ENCODE data around the gene ADCY7. TPM values are rescaled to one million over a fixed set of nuclear protein-coding genes. Genes with fewer than 3 reads are reported as not detected.
A peak's percentile ranks its signal among the peaks of the same experiment; 100 is the strongest.

ADCY7 gene
- total RNA-seq, 1 experiment from 2014 or later: 39.3 TPM

DNA sequence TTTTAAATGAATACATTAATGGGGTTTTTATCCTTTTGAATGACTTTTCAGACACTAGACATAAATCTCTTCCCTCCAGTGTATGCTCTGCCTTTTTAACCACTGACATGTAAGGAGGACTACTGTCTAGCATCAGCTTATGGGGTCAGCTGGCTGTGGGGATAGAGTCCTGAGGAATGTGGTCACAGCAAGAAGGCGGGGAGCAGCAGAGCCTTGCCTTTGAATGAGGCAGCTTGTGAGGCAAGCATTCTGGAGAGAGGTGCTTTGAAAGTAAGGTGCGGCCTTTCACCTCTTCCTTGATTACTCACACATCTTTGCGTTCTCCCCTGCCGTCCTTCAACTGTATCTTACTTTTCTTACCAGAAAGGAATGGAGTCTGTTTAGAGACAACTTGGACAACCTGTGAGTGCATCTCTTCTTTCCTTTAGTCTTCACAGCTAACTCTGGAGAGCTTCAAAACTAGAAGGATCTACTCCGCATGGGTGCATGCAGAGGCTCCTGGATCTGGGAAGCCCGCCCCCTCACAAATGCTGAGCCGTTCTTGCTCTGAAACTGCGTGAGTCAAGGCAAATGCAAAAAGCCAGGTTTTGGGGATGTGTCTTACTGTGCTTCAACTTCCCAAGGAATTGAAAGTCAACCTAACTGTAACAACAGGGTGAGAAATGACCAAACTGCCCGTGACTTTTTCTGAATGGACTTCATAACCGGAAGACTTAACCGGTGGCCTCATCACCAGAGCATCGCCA lies 49.9 kb downstream of the ADCY7 start:
- peaks cover 9% of the 10 kb centered on the region; the same call in 1 of the 2 replicates for H4K20me1 ChIP-seq (ENCODE audit: insufficient read depth)
- peaks cover 30% of the 10 kb centered on the region for H3K36me3 ChIP-seq (ENCODE audit: low read depth)
- no peak overlapping the region for H3K27ac ChIP-seq
- H3K27me3 ChIP-seq (ENCODE audit: insufficient read depth, low read depth): no peaks in the 10 kb centered on the region
- H3K9me2 ChIP-seq (ENCODE audit: insufficient read depth): no peaks in the 10 kb centered on the region
- no peaks in the 10 kb centered on the region for H3K79me2 ChIP-seq (ENCODE audit: low read depth)
- CTCF ChIA-PET: interaction anchor here (0.9 kb wide), 1 partner anchor 490 kb away, joined by 3 read pairs; no protein-coding TSS in a partner anchor
- no peak overlapping the region for H3K4me3 ChIP-seq
- no peak for DNase-seq
- POLR2A ChIA-PET (ENCODE audit: unreplicated experiment): no interaction called here
- H3K4me2 ChIP-seq: no peak overlapping the region
- TF ChIP-seq CTCF (conservative IDR thresholded peaks at IDR 0.05) (no peak), EZH2 (IDR thresholded peaks at IDR 0.05; ENCODE audit: low read depth) (no peak)
- H3K9me3 ChIP-seq (ENCODE audit: insufficient read depth, low read depth): no peaks in the 10 kb centered on the region
- H2AFZ ChIP-seq: no peak overlapping the region
- H3F3A ChIP-seq (ENCODE audit: insufficient read depth, low read depth): peaks cover 24% of the 10 kb centered on the region; the same call in 1 of the 2 replicates
- TSS peak; percentile 19 for BruUV-seq (replicated peaks)
- no peaks in the 10 kb centered on the region for H3K4me1 ChIP-seq (replicated peaks; ENCODE audit: insufficient read depth)
- intact Hi-C loops (cut with micrococcal nuclease; ENCODE audit: unreplicated experiment): no loop called here

DNA sequence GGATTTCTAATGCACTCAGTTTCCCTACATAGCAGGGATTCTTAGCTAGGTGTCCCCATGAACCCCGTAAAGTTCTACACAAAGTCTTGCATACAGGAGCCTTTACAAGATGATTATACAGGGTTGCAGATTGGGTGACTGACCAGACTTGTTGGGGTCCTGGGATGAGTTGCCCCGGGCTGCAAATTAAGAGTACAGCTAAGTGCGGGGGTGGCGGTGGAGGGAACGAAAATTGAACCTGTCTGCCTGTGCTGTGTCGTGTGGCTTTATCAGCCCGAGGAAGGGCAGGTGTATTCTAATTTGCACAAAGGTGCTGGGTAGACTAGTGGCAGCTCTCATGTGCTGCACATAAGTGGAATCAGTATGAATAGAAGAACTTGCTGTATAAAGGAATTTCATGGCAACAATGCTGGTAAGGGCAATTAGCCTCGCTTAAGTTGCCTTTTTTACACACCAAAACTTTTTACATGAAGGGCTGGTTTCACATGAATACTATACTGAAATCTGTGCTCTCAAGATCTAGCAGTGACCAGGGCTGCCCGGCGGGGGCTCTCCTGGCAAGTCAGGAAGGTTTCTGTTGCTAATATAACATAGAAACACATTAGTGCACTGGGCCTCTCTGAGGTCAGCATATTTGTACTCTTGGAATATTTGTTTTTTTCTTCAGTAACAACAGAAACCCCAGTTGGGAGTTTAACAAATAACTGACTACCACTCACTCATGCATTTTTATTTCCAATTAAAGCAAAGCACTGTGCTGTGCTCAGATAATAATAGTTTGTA lies 50.7 kb downstream of the ADCY7 start:
- no TSS peak for BruUV-seq (replicated peaks)
- intact Hi-C loops (cut with micrococcal nuclease; ENCODE audit: unreplicated experiment): no loop called here
- no peak overlapping the region for H3K4me3 ChIP-seq
- peaks cover 24% of the 10 kb centered on the region; the same call in 1 of the 2 replicates for H3F3A ChIP-seq (ENCODE audit: insufficient read depth, low read depth)
- ChIA-PET CTCF (interaction anchor here (0.9 kb wide), 1 partner anchor 489 kb away, joined by 3 read pairs; no protein-coding TSS in a partner anchor), POLR2A (ENCODE audit: unreplicated experiment) (no interaction called here)
- H3K9me3 ChIP-seq (ENCODE audit: insufficient read depth, low read depth): no peaks in the 10 kb centered on the region
- peaks cover 9% of the 10 kb centered on the region; the same call in 1 of the 2 replicates for H4K20me1 ChIP-seq (ENCODE audit: insufficient read depth)
- no peak for TF ChIP-seq CTCF (conservative IDR thresholded peaks at IDR 0.05)
- TF ChIP-seq EZH2 (IDR thresholded peaks at IDR 0.05; ENCODE audit: low read depth): no peak
- H2AFZ ChIP-seq: no peak overlapping the region
- H3K4me2 ChIP-seq: no peak overlapping the region
- no peaks in the 10 kb centered on the region for H3K27me3 ChIP-seq (ENCODE audit: insufficient read depth, low read depth)
- peaks cover 35% of the 10 kb centered on the region for H3K36me3 ChIP-seq (ENCODE audit: low read depth)
- H3K27ac ChIP-seq: no peak overlapping the region
- no peak for DNase-seq
- H3K79me2 ChIP-seq (ENCODE audit: low read depth): no peaks in the 10 kb centered on the region
- no peaks in the 10 kb centered on the region for H3K4me1 ChIP-seq (replicated peaks; ENCODE audit: insufficient read depth)
- H3K9me2 ChIP-seq (ENCODE audit: insufficient read depth): no peaks in the 10 kb centered on the region

DNA sequence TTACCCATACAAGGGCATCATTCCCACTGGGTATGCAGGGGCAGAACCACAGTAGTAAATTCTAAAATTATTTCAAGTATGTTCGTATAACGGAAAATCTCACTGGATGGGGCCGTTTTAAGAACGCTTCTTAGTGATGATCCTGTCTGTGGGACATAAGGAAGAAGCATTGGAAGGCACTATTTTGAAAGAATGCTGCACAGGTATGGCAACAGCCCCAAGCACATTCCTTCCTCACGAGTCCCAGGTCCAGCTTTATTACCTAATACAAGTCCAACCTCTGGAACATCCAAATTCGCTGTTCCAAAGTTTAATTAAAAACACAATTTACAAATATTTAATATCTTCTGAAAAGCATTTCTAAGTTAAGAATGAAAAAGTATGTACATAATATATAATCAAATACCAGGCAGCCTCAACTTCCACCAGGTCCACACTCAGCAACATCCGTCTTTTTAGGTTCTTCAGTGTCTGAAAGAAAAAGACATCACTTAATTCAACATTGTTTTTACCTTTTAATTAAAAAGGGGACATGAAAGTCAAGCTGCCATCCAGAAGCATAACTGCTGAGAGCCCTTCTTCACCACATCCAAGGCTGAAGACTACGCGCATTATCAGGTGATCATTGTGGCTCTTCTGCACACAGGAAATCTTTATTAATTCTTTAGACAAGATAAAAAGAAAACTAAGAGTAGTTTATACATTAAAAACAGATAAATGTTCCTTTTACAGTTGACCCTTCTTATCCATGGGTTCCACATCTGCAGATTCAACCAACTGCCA lies 52.6 kb downstream of the ADCY7 start:
- BruUV-seq (replicated peaks): no TSS peak
- intact Hi-C loops (cut with micrococcal nuclease; ENCODE audit: unreplicated experiment): no loop called here

More for the DNA sequence above, 52.6 kb downstream of the ADCY7 start:
- no peaks in the 10 kb centered on the region for H3K9me3 ChIP-seq (ENCODE audit: insufficient read depth, low read depth)
- H3K27ac ChIP-seq: no peak overlapping the region
- DNase-seq: no peak
- H3K27me3 ChIP-seq (ENCODE audit: insufficient read depth, low read depth): no peaks in the 10 kb centered on the region
- H4K20me1 ChIP-seq (ENCODE audit: insufficient read depth): peaks cover 13% of the 10 kb centered on the region
- TF ChIP-seq CTCF (conservative IDR thresholded peaks at IDR 0.05) (no peak), EZH2 (IDR thresholded peaks at IDR 0.05; ENCODE audit: low read depth) (no peak)
- no peaks in the 10 kb centered on the region for H3K4me1 ChIP-seq (replicated peaks; ENCODE audit: insufficient read depth)
- no peak overlapping the region for H2AFZ ChIP-seq
- CTCF ChIA-PET: no interaction called here
- no peaks in the 10 kb centered on the region for H3K79me2 ChIP-seq (ENCODE audit: low read depth)
- no peaks in the 10 kb centered on the region for H3K9me2 ChIP-seq (ENCODE audit: insufficient read depth)
- H3F3A ChIP-seq (ENCODE audit: insufficient read depth, low read depth): peaks cover 26% of the 10 kb centered on the region; the same call in 1 of the 2 replicates
- POLR2A ChIA-PET (ENCODE audit: unreplicated experiment): no interaction called here
- no peak overlapping the region for H3K4me3 ChIP-seq
- peaks cover 34% of the 10 kb centered on the region for H3K36me3 ChIP-seq (ENCODE audit: low read depth)
- H3K4me2 ChIP-seq: no peak overlapping the region
